HAP-1 (cell line): ENCODE results near the gene GGT1.
A peak's percentile ranks its signal among the peaks of the same experiment; 100 is the strongest.

Source experiments
- DNase-seq, 2 experiments: peaks; one replicate each; pipeline ENCODE4 v3.0.0-alpha.2; 2016 to 2020; ENCODE audit warnings: low spot score in 2 of 2
- H3K27me3 ChIP-seq: fragments of 250-450 bp; sonication (Bioruptor Pico); 2 replicates; pipeline ENCODE4 v1.5.1; 2020; ENCODE audit warnings: low read depth, mild to moderate bottlenecking, moderate library complexity
- H3K36me3 ChIP-seq: fragments of 250-450 bp; sonication (Bioruptor Pico); replicated peaks from 2 replicates; pipeline ENCODE4 v1.5.1; 2020; ENCODE audit warnings: mild to moderate bottlenecking
- H3K4me1 ChIP-seq: fragments of 250-450 bp; sonication (Bioruptor Pico); 2 replicates; pipeline ENCODE4 v1.5.1; 2020; ENCODE audit warnings: mild to moderate bottlenecking
- H3K4me3 ChIP-seq: fragments of 250-450 bp; sonication (Bioruptor Pico); 2 replicates; pipeline ENCODE4 v1.5.1; 2020; ENCODE audit warnings: mild to moderate bottlenecking, moderate library complexity
- H3K9me3 ChIP-seq: fragments of 250-450 bp; sonication (Bioruptor Pico); 2 replicates; pipeline ENCODE4 v1.5.1; 2020; ENCODE audit warnings: mild to moderate bottlenecking, moderate library complexity
- in situ Hi-C: fragments of 300-500 bp; cut with MboI; formaldehyde crosslinking; loops from 3 replicates; pipeline ENCODE4 v1.14.3; 2020; ENCODE audit warnings: low sequenced_read_pairs, inconsistent platforms, mixed read lengths

The GGT1 gene

GRCh38 chr22:24576778-24577177 is 26.2 kb upstream of the GGT1 start:
- Histone ChIP-seq H3K9me3 (no peaks in the 10 kb centered on the region), H3K4me3 (no peak overlapping the region), H3K27me3 (no peaks in the 10 kb centered on the region), H3K4me1 (peaks cover 7% of the 10 kb centered on the region), H3K36me3 (peaks cover 38% of the 10 kb centered on the region)
- in situ Hi-C loops, result no loop called here
- DNase-seq, result no peak

GRCh38 chr22:24578355-24579257 is 24.4 kb upstream of the GGT1 start:
- in situ Hi-C loops, result no loop called here
- DNase-seq, result no peak

GRCh38 chr22:24579258-24579601 is 23.8 kb upstream of the GGT1 start:
- Histone ChIP-seq H3K4me1 (peaks cover 7% of the 10 kb centered on the region), H3K9me3 (no peaks in the 10 kb centered on the region), H3K36me3 (peaks cover 13% of the 10 kb centered on the region), H3K4me3 (no peak overlapping the region), H3K27me3 (no peaks in the 10 kb centered on the region)
- no peak for DNase-seq
- in situ Hi-C loops, result no loop called here

More at GRCh38 chr22:24578355-24579257, 24.4 kb upstream of the GGT1 start:
- peaks cover 7% of the 10 kb centered on the region for H3K4me1 ChIP-seq
- peaks cover 19% of the 10 kb centered on the region for H3K36me3 ChIP-seq
- no peaks in the 10 kb centered on the region for H3K27me3 ChIP-seq
- no peaks in the 10 kb centered on the region for H3K9me3 ChIP-seq
- no peak overlapping the region for H3K4me3 ChIP-seq

GRCh38 chr22:24580276-24580675 is 22.7 kb upstream of the GGT1 start:
- no peaks in the 10 kb centered on the region for H3K9me3 ChIP-seq
- no peak for DNase-seq
- peaks cover 7% of the 10 kb centered on the region for H3K4me1 ChIP-seq
- no peaks in the 10 kb centered on the region for H3K27me3 ChIP-seq
- in situ Hi-C loops, result no loop called here
- peaks cover 7% of the 10 kb centered on the region for H3K36me3 ChIP-seq
- H3K4me3 ChIP-seq, result no peak overlapping the region

GRCh38 chr22:24582056-24582814 is 20.8 kb upstream of the GGT1 start:
- H3K36me3 ChIP-seq, result peaks cover 3% of the 10 kb centered on the region; the same call in 1 of the 2 replicates
- H3K4me1 ChIP-seq, result peaks cover 7% of the 10 kb centered on the region
- H3K4me3 ChIP-seq, result no peak overlapping the region
- H3K27me3 ChIP-seq, result no peaks in the 10 kb centered on the region
- in situ Hi-C loops, result no loop called here
- H3K9me3 ChIP-seq, result no peaks in the 10 kb centered on the region
- DNase-seq, result no peak

- H3K9me3 ChIP-seq, result no peaks in the 10 kb centered on the region
- DNase-seq, result peak in 1 of 2 experiments; percentile 32
These were observed 19.5 kb upstream of the GGT1 start for GRCh38 chr22:24583221-24584165.

GRCh38 chr22:24584166-24584790 is 18.7 kb upstream of the GGT1 start:
- Histone ChIP-seq H3K4me3 (no peak overlapping the region), H3K4me1 (no peaks in the 10 kb centered on the region), H3K36me3 (no peaks in the 10 kb centered on the region), H3K27me3 (no peaks in the 10 kb centered on the region), H3K9me3 (no peaks in the 10 kb centered on the region)
- DNase-seq, result no peak
- in situ Hi-C loops, result no loop called here

More at GRCh38 chr22:24583221-24584165, 19.5 kb upstream of the GGT1 start:
- peaks cover 3% of the 10 kb centered on the region for H3K4me1 ChIP-seq
- no peaks in the 10 kb centered on the region for H3K36me3 ChIP-seq
- no peak overlapping the region for H3K4me3 ChIP-seq
- in situ Hi-C loops, result no loop called here
- H3K27me3 ChIP-seq, result no peaks in the 10 kb centered on the region

GRCh38 chr22:24584871-24585411 is 18.1 kb upstream of the GGT1 start:
- H3K4me3 ChIP-seq, result no peak overlapping the region
- H3K9me3 ChIP-seq, result no peaks in the 10 kb centered on the region
- H3K27me3 ChIP-seq, result no peaks in the 10 kb centered on the region
- H3K4me1 ChIP-seq, result no peaks in the 10 kb centered on the region
- DNase-seq, result no peak
- in situ Hi-C loops, result no loop called here
- H3K36me3 ChIP-seq, result no peaks in the 10 kb centered on the region

- no peak for DNase-seq
- Histone ChIP-seq H3K4me1 (no peaks in the 10 kb centered on the region), H3K36me3 (no peaks in the 10 kb centered on the region), H3K27me3 (no peaks in the 10 kb centered on the region), H3K4me3 (no peak overlapping the region), H3K9me3 (no peaks in the 10 kb centered on the region)
- in situ Hi-C loops, result no loop called here
These were observed 17.5 kb upstream of the GGT1 start for GRCh38 chr22:24585461-24585860.

- no peaks in the 10 kb centered on the region for H3K9me3 ChIP-seq
- H3K4me1 ChIP-seq, result no peaks in the 10 kb centered on the region
- H3K4me3 ChIP-seq, result no peak overlapping the region
- in situ Hi-C loops, result no loop called here
- DNase-seq, result no peak
- no peaks in the 10 kb centered on the region for H3K27me3 ChIP-seq
- H3K36me3 ChIP-seq, result no peaks in the 10 kb centered on the region
These were observed 17.0 kb upstream of the GGT1 start for GRCh38 chr22:24585927-24586546.

- no peaks in the 10 kb centered on the region for H3K4me1 ChIP-seq
These were observed 15.7 kb upstream of the GGT1 start for GRCh38 chr22:24587251-24587650.

GRCh38 chr22:24587948-24588347 is 15.0 kb upstream of the GGT1 start:
- Histone ChIP-seq H3K36me3 (no peaks in the 10 kb centered on the region), H3K4me3 (no peak overlapping the region)
- in situ Hi-C loops, result no loop called here

More at GRCh38 chr22:24587251-24587650, 15.7 kb upstream of the GGT1 start:
- Histone ChIP-seq H3K36me3 (no peaks in the 10 kb centered on the region), H3K9me3 (no peaks in the 10 kb centered on the region), H3K27me3 (no peaks in the 10 kb centered on the region), H3K4me3 (no peak overlapping the region)
- DNase-seq, result no peak
- in situ Hi-C loops, result no loop called here

More at GRCh38 chr22:24587948-24588347, 15.0 kb upstream of the GGT1 start:
- no peaks in the 10 kb centered on the region for H3K9me3 ChIP-seq
- DNase-seq, result no peak
- H3K27me3 ChIP-seq, result no peaks in the 10 kb centered on the region
- H3K4me1 ChIP-seq, result no peaks in the 10 kb centered on the region
